ENCODE data around the gene RHBDF1. TPM values are rescaled to one million over a fixed set of nuclear protein-coding genes. Genes with fewer than 3 reads are reported as not detected.

Gene RHBDF1
- total and polyA plus RNA-seq, 4 donors, result 26.6 to 51.2 (median 29.9) TPM

GRCh38 chr16:106623-107324 lies 34.3 kb upstream of the RHBDF1 start:
- H3K9ac ChIP-seq (ENCODE audit: insufficient read depth in 1 of 2, low read length in 2 of 2), result no peak overlapping the region
- no peaks in the 10 kb centered on the region for H3K9me3 ChIP-seq (ENCODE audit: control insufficient read depth in 4 of 4, insufficient read depth in 3 of 4, low read length in 3 of 4)
- H3K27ac ChIP-seq (ENCODE audit: low read depth in 1 of 2, low read length in 1 of 2), result no peak overlapping the region
- peak; percentile 77 for TF ChIP-seq CTCF (IDR thresholded peaks at IDR 0.05; ENCODE audit: control extremely low read depth, extremely low read depth)
- H3K36me3 ChIP-seq (ENCODE audit: control insufficient read depth in 4 of 4, insufficient read depth in 4 of 4, low read length in 4 of 4), result peaks cover 11 to 16% (median 15%) of the 10 kb centered on the region in 4 donors
- ATAC-seq (ENCODE audit: insufficient read depth, low FRiP score) (no peak), DNase-seq (peak; percentile 72 to 88 (median 84))
- peaks cover 0 to 11% (median 0%) of the 10 kb centered on the region in 5 donors for H3K4me1 ChIP-seq (ENCODE audit: control insufficient read depth in 5 of 5, insufficient read depth in 5 of 5, low read length in 5 of 5)
- no peak overlapping the region for H3K4me3 ChIP-seq
- WGBS, 2 donors, result 30 to 38% methylated on average over 6 of the region's 6 CpGs
- H3K27me3 ChIP-seq (ENCODE audit: control insufficient read depth in 3 of 3, insufficient read depth in 3 of 3, low read length in 2 of 3), result no peaks in the 10 kb centered on the region

GRCh38 chr16:105521-105920 lies 33.1 kb upstream of the RHBDF1 start:
- TF ChIP-seq CTCF (IDR thresholded peaks at IDR 0.05; ENCODE audit: control extremely low read depth, extremely low read depth), result no peak
- Histone ChIP-seq H3K4me1 (ENCODE audit: control insufficient read depth in 5 of 5, insufficient read depth in 5 of 5, low read length in 5 of 5) (peaks cover 0 to 15% (median 2%) of the 10 kb centered on the region in 5 donors), H3K27ac (ENCODE audit: low read depth in 1 of 2, low read length in 1 of 2) (no peak overlapping the region), H3K9me3 (ENCODE audit: control insufficient read depth in 4 of 4, insufficient read depth in 3 of 4, low read length in 3 of 4) (no peaks in the 10 kb centered on the region), H3K4me3 (no peak overlapping the region), H3K36me3 (ENCODE audit: control insufficient read depth in 4 of 4, insufficient read depth in 4 of 4, low read length in 4 of 4) (peaks cover 11 to 16% (median 15%) of the 10 kb centered on the region in 4 donors), H3K9ac (ENCODE audit: insufficient read depth in 1 of 2, low read length in 2 of 2) (no peak overlapping the region), H3K27me3 (ENCODE audit: control insufficient read depth in 3 of 3, insufficient read depth in 3 of 3, low read length in 2 of 3) (no peaks in the 10 kb centered on the region)
- 93 to 97% methylated on average over 6 of the region's 6 CpGs for WGBS, 2 donors
- ATAC-seq (ENCODE audit: insufficient read depth, low FRiP score) (no peak), DNase-seq (no peak)

- H3K27ac ChIP-seq (ENCODE audit: low read depth in 1 of 2, low read length in 1 of 2), result no peak overlapping the region
- H3K27me3 ChIP-seq (ENCODE audit: control insufficient read depth in 3 of 3, insufficient read depth in 3 of 3, low read length in 2 of 3), result no peaks in the 10 kb centered on the region
Measured at GRCh38 chr16:104928-105327, 32.5 kb upstream of the RHBDF1 start.

More at GRCh38 chr16:104928-105327, 32.5 kb upstream of the RHBDF1 start:
- TF ChIP-seq CTCF (IDR thresholded peaks at IDR 0.05; ENCODE audit: control extremely low read depth, extremely low read depth), result no peak
- no peak overlapping the region for H3K9ac ChIP-seq (ENCODE audit: insufficient read depth in 1 of 2, low read length in 2 of 2)
- no peak overlapping the region for H3K4me3 ChIP-seq
- peaks cover 0 to 15% (median 2%) of the 10 kb centered on the region in 5 donors for H3K4me1 ChIP-seq (ENCODE audit: control insufficient read depth in 5 of 5, insufficient read depth in 5 of 5, low read length in 5 of 5)
- ATAC-seq (ENCODE audit: insufficient read depth, low FRiP score) (no peak), DNase-seq (no peak)
- H3K9me3 ChIP-seq (ENCODE audit: control insufficient read depth in 4 of 4, insufficient read depth in 3 of 4, low read length in 3 of 4), result no peaks in the 10 kb centered on the region
- H3K36me3 ChIP-seq (ENCODE audit: control insufficient read depth in 4 of 4, insufficient read depth in 4 of 4, low read length in 4 of 4), result peaks cover 8 to 16% (median 14%) of the 10 kb centered on the region in 4 donors
- WGBS, 2 donors, result 56 to 74% methylated on average over 3 of the region's 3 CpGs

Measured in lung (tissue), 12 donors.